ENCODE results near the gene POP5.
"Not testable (repeated sequence)": the region's sequence is repeated elsewhere in the genome, so short reads cannot be mapped to it uniquely, and the experiment has no call there.

Gene POP5

DNA sequence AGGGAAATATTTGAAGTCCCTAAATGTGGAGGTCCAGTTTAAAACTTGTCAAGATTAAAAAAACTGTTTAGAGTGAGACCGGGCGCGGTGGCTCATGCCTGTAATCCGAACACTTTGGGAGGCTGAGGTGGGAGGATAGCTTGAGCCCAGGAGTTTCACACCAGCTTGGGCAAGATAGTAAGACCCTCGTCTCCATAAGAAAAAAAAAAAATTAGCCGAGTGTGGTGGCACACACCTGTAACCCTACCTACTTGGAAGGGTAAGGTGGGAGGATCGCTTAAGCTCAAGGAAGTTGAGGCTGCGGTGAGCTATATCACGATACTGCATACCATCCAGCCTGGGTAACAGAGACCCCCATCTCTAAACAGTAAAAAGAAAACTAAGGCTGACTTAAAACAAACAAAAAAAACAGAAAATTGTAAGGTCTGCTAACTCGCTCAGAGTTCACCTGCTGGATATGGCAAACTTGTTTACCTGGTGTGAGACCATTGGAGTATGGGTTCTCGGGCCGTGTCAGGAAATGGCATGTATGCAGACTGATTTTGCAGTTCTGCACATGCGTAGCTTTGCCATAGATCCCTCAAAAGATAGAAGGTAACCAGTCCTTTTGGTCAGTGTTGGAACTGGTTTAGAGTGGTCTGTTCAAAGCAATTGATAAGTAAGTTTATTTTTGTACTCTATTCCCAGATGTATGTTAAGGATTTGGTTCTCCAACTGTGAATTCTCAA lies 45.0 kb downstream of the POP5 start:
- peak; percentile 6 for DNase-seq

DNA sequence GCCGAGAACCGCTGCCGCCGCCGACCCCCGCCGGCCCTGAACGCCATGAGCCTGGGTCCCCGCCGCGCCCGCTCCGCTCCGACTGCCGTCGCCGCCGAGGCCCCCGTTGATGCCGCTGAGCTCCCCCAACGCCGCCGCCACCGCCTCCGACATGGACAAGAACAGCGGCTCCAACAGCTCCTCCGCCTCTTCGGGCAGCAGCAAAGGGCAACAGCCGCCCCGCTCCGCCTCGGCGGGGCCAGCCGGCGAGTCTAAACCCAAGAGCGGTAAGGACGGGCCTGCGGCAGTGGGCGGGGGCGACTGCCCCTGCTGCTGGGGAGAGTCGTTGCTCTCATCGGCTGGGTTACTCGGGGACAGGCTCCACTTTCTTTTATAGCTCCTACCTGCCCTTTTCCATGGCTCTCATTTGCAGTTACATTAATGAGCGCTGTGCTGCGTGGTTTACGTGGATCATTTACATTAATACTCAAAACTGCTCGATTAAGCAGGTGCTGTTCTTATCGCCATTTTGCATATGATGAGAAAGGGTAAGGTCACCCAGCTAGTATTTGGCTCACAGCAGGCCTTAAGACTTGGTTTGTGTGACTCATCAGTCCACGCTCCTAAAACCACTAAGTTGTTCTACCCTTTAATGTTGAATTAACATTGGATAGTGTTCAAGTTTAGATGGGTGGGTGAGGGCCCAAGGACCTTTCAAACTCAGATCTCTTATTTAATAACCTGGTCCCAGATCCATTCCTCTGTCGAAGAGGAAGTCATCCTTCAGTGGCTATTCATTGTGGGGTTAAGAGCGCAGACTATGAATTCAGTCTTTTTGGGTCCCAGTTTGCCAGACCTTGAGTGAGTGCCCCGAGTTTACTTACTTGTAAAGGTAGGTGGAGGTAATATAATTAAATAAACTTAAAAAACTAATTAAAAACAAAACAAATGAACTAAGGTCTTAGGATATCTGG lies 46.2 kb downstream of the POP5 start:
- peak; percentile 37 for DNase-seq

DNA sequence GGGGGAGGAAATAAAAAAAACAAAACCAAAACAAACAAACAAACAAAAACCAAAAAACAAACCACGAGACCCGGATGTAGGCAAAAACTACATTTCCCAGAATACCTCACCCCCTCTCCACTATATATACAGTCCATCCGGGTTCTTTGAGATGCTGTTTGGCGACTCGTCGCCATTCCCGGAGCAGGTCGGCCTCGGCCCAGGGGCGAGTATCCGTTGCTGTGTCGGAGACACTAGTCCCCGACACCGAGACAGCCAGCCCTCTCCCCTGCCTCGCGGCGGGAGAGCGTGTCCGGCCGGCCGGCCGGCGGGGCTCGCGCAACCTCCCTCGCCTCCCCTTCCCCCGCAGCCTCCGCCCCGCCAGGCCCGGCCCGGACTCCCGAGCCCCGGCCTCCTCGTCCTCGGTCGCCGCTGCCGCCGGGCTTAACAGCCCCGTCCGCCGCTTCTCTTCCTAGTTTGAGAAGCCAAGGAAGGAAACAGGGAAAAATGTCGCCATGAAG lies 46.9 kb downstream of the POP5 start, which contains the start of gene RNF10:
Gene RNF10, plus strand, starts transcription at position 154 of the 500 bp plus-strand sequence. CDS start 456 bp downstream, outside the sequence.
- peak; percentile 63 for DNase-seq

DNA sequence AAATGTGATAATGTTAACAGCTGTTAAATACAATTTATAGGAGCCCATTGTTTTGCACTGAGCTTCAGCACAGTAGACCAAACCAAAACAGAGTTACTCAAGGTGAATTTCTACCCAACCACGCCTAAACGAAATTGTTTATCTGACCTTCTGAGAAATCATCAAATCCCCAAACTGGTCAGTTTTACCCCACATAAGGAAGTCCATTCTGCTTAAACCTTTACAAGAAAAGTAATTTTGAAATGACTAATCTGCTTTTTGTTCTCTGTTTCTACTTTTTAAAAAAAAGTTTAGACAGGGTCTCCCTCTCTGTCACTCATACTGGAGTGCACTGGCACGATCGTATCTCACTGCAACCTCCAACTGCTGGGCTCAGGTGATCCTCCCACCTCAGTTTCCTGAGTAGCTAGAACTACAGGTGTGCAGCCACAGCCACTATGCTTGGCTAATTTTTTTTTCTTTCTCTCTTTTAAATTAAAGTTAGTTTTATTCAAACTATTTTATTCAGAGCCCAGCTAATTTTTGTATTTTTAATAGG lies 48.4 kb downstream of the POP5 start:
- no peak for DNase-seq

DNA sequence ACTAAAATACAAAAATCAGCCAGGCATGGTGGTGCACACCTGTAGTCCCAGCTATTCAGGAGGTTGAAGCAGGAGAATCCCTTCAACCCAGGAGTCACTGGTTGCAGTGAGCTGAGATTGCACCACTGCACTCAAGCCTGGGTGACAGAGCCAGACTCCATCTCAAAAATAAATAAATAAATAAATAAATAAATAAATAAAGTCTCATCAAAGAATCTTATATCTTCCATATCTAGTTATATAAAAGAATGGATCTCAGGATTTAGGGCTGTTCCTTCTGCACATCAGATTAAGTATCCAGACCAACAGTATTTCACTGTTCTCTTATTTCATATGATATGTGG lies 50.8 kb downstream of the POP5 start:
- not testable (repeated sequence) for DNase-seq

DNA sequence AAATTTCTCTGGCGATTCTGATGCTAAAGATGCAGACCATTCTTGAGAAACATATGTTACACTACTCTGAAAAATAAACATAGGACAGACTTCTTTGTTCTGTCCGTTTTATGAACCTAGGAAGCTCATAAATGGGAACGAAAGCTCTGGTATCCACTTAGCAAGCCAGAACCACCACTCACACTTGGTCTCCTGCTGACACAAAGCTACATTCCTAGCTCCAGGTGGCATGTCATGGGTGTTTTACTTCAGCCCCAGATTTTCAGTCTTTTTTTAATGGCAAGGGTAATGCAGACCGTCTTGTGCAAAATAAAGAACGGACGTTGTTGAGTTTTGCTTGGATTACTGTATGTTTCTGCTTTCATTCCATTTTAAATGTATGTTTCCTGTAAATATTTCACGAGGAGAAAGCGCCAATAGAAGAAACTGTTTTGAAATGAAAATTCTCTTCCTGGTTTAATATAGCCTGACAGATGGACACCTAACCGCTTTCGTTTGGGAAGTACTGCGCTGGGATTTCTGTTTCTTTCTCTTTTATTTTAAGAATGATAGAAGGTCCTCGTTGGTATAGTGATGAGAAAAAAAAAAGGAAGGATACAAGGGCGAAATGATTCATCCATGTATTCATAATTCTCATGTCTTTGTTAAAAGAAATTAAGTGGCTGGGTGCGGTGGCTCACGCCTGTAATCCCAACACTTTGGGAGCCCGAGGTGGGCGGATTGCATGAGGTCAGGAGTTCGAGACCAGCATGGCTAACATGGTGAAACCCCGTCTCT lies 51.4 kb downstream of the POP5 start:
- DNase-seq, result no peak

DNA sequence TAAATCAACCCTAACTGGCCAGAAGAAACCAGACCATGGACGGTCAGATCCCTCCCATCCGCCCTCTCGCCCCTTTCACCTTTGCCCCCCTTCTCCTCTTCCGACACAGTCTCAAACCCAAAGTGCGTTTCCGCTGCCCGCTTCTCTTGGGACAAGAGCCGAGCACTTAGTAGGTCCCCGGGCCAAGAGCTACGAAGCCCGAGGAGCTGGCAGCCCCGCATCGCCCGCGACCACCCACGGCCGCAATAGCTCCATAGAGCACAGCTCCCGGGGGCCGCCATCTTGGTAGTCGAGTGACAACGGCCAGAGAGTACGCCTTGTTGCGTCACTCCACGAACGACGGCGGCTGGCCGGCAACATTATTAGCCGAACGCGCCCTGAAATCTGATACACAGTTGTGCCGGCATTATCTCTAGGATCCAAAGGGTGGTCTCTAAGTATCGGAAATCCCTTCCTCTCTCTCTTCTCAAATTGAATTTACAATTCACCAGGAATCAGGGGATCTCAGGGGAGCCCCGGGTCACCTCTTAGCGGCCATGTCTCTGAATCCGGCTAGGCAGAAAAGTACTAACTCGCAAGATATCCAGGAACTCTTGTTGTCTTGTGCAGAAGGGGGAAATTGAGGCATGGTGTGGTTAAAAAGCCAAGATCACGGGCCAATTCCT lies 52.2 kb downstream of the POP5 start, which contains the start of gene COQ5:
Gene COQ5, minus strand, starts transcription at position 298 of the 665 bp plus-strand sequence. Its CDS starts 17 bp downstream, at position 281.
- DNase-seq, result peak; percentile 69
